H1 (cell line): ENCODE data around the gene OBSCN. TPM values are rescaled to one million over a fixed set of nuclear protein-coding genes. Genes with fewer than 3 reads are reported as not detected.

Source experiments
- CTCF ChIA-PET: fragments of 300-600 bp; sonication (Branson Sonifier 250); formaldehyde crosslinking; loops from one replicate; lab custom pipeline; 2021; ENCODE audit not compliant: partially characterized antibody; lab: Charles Lee
- POLR2A ChIA-PET: fragments of 300-600 bp; sonication (Branson Sonifier 250); formaldehyde crosslinking; loops from one replicate; lab custom pipeline; 2021; ENCODE audit warnings: inconsistent platforms; ENCODE audit not compliant: partially characterized antibody; lab: Charles Lee
- DNase-seq, 2 experiments: peaks; one replicate each; pipeline versions ENCODE4 v3.0.0 to v3.0.0-alpha.2; 2010 to 2022; ENCODE audit warnings: low spot score in 2 of 2, low read depth in 1 of 2, mixed read lengths in 1 of 2
- FAIRE-seq: peaks from 2 replicates; lab custom pipeline; 2011; peaks lifted over from hg19 to GRCh38; lab: Jason Lieb, UNC
- H2AFZ ChIP-seq: 2 replicates; pipeline ENCODE4 v1.8.1; 2012; ENCODE audit warnings: low read length, inconsistent platforms
- H2AK5ac ChIP-seq: 2 replicates; pipeline ENCODE4 v1.6.1; 2013; ENCODE audit warnings: low read depth, low read length
- H2BK120ac ChIP-seq: replicated peaks from 2 replicates; pipeline ENCODE3; 2013; ENCODE audit warnings: low read depth, low read length, inconsistent platforms
- H2BK12ac ChIP-seq: 2 replicates; pipeline ENCODE4 v1.6.1; 2013; ENCODE audit warnings: low read depth, low read length
- H2BK15ac ChIP-seq: 2 replicates; pipeline ENCODE4 v1.6.1; 2013; ENCODE audit warnings: low read length
- H2BK20ac ChIP-seq: 2 replicates; pipeline ENCODE4 v1.6.1; 2013; ENCODE audit warnings: low read length
- H2BK5ac ChIP-seq: 2 replicates; pipeline ENCODE4 v1.6.1; 2013; ENCODE audit warnings: low read depth, low read length
- H3K14ac ChIP-seq: 2 replicates; pipeline ENCODE4 v1.6.1; 2013; ENCODE audit warnings: inconsistent platforms; ENCODE audit not compliant: insufficient read length
- H3K18ac ChIP-seq: 2 replicates; pipeline ENCODE4 v1.6.1; 2013; ENCODE audit warnings: low read length; ENCODE audit errors: extremely low read depth
- H3K23ac ChIP-seq: 2 replicates; pipeline ENCODE4 v1.6.1; 2013; ENCODE audit warnings: inconsistent platforms; ENCODE audit not compliant: insufficient read length
- H3K23me2 ChIP-seq: 2 replicates; pipeline ENCODE4 v1.6.1; 2013; ENCODE audit warnings: low read depth, low read length
- H3K27ac ChIP-seq: 2 replicates; pipeline ENCODE4 v1.6.1; 2011; ENCODE audit warnings: low read depth, low read length, inconsistent platforms
- H3K27me3 ChIP-seq, 4 experiments: replicated peaks in 1 of 4; 1 replicate in 1 of 4; 2 replicates in 3 of 4; pipeline versions ENCODE4 v1.6.1 to v1.8.1; 2011 to 2013; ENCODE audit warnings: low read length in 3 of 4, mild to moderate bottlenecking in 3 of 4, inconsistent platforms in 2 of 4, mixed read lengths in 2 of 4, moderate library complexity in 1 of 4; ENCODE audit not compliant: control insufficient read depth in 3 of 4, insufficient read depth in 3 of 4; ENCODE audit errors: extremely low read depth in 1 of 4
- H3K36me3 ChIP-seq, 4 experiments: 2 replicates each; pipeline versions ENCODE4 v1.6.1 to v1.8.1; 2011 to 2013; ENCODE audit warnings: mild to moderate bottlenecking in 4 of 4, low read length in 3 of 4, moderate library complexity in 2 of 4, control low read depth in 1 of 4, inconsistent platforms in 1 of 4; ENCODE audit not compliant: insufficient read depth in 4 of 4, control insufficient read depth in 2 of 4
- H3K4ac ChIP-seq: replicated peaks from 2 replicates; pipeline ENCODE3; 2013; ENCODE audit warnings: low read length, low read depth, mixed read lengths, inconsistent platforms; ENCODE audit not compliant: insufficient read length
- H3K4me1 ChIP-seq, 4 experiments: replicated peaks in 1 of 4; 1 replicate in 1 of 4; 2 replicates in 3 of 4; pipeline versions ENCODE4 v1.6.1 to v1.8.1; 2011 to 2013; ENCODE audit warnings: low read length in 3 of 4, inconsistent platforms in 2 of 4, mixed read lengths in 1 of 4; ENCODE audit not compliant: insufficient read depth in 4 of 4, control insufficient read depth in 3 of 4
- H3K4me2 ChIP-seq, 2 experiments: 2 replicates each; pipeline versions ENCODE4 v1.6.1 to v1.8.1; 2011 to 2013; ENCODE audit warnings: low read depth in 2 of 2, low read length in 2 of 2, control low read depth in 1 of 2, inconsistent platforms in 1 of 2, mild to moderate bottlenecking in 1 of 2; ENCODE audit not compliant: insufficient read depth in 1 of 2
- H3K4me3 ChIP-seq, 4 experiments: fragments of 200-600, 300-600 bp in 1 of 4; sonication (generic), shearing (Covaris generic), sonication (Bioruptor Twin) in 1 of 4; 2 replicates each; pipeline versions ENCODE4 v1.5.1 to v1.8.1; 2011 to 2016; ENCODE audit warnings: low read length in 4 of 4, low read depth in 3 of 4, control low read depth in 2 of 4, inconsistent platforms in 2 of 4, mild to moderate bottlenecking in 2 of 4, mixed read lengths in 1 of 4, moderate library complexity in 1 of 4; ENCODE audit not compliant: insufficient read depth in 2 of 4; ENCODE audit errors: extremely low read depth in 1 of 4
- H3K56ac ChIP-seq: replicated peaks from 2 replicates; pipeline ENCODE3; 2013; ENCODE audit warnings: low read depth, mild to moderate bottlenecking, mixed read lengths, low read length, inconsistent platforms; ENCODE audit not compliant: insufficient read length
- H3K79me1 ChIP-seq: 2 replicates; pipeline ENCODE4 v1.6.1; 2013; ENCODE audit warnings: low read depth, low read length, control low read depth
- H3K79me2 ChIP-seq, 2 experiments: 2 replicates each; pipeline versions ENCODE4 v1.6.1 to v1.8.1; 2012 to 2013; ENCODE audit warnings: low read length in 2 of 2, mild to moderate bottlenecking in 2 of 2, inconsistent platforms in 1 of 2; ENCODE audit not compliant: insufficient read depth in 2 of 2, control insufficient read depth in 1 of 2
- H3K9ac ChIP-seq, 4 experiments: replicated peaks in 1 of 4; 1 replicate in 1 of 4; 2 replicates in 3 of 4; pipeline versions ENCODE4 v1.6.1 to v1.8.1; 2011 to 2013; ENCODE audit warnings: low read depth in 3 of 4, low read length in 3 of 4, control low read depth in 2 of 4, mild to moderate bottlenecking in 2 of 4, moderate library complexity in 2 of 4, inconsistent platforms in 1 of 4; ENCODE audit errors: extremely low read depth in 1 of 4
- H3K9me3 ChIP-seq, 2 experiments: 2 replicates each; pipeline versions ENCODE4 v1.6.1 to v1.8.1; 2012 to 2013; ENCODE audit warnings: mild to moderate bottlenecking in 2 of 2, moderate library complexity in 2 of 2, control low read depth in 1 of 2, inconsistent platforms in 1 of 2, low read depth in 1 of 2, low read length in 1 of 2, mixed read lengths in 1 of 2; ENCODE audit not compliant: insufficient read depth in 2 of 2
- H4K20me1 ChIP-seq, 2 experiments: replicated peaks in 1 of 2; 2 replicates each; pipeline versions ENCODE3 to v1.8.1; 2011 to 2013; ENCODE audit warnings: inconsistent platforms in 2 of 2, low read length in 2 of 2, mild to moderate bottlenecking in 1 of 2; ENCODE audit not compliant: insufficient read depth in 2 of 2, control insufficient read depth in 1 of 2
- H4K5ac ChIP-seq: 2 replicates; pipeline ENCODE4 v1.6.1; 2013; ENCODE audit warnings: low read length, low read depth, mixed read lengths, inconsistent platforms; ENCODE audit not compliant: insufficient read length
- H4K8ac ChIP-seq: 2 replicates; pipeline ENCODE4 v1.8.0; 2013; ENCODE audit warnings: mild to moderate bottlenecking, moderate library complexity, low read length, inconsistent platforms; ENCODE audit not compliant: insufficient read depth; ENCODE audit errors: extremely low read depth
- H4K91ac ChIP-seq: replicated peaks from 2 replicates; pipeline ENCODE3; 2013; ENCODE audit warnings: low read length, mixed read lengths, inconsistent platforms; ENCODE audit not compliant: insufficient read length
- EZH2 ChIP-seq: fragments of 200-600 bp; sonication (generic); IDR thresholded peaks from 2 replicates; pipeline ENCODE4 v1.7.1; 2012; ENCODE audit warnings: low read depth, mild to moderate bottlenecking, moderate library complexity, low read length, inconsistent platforms; ENCODE audit not compliant: severe bottlenecking
- JUND ChIP-seq: IDR thresholded peaks from 2 replicates; pipeline ENCODE4 v1.6.1; 2011; ENCODE audit warnings: mild to moderate bottlenecking, improper control_type of control experiment, low read length
- TAF1 ChIP-seq: IDR thresholded peaks from 2 replicates; pipeline ENCODE4 v1.6.1; 2011; ENCODE audit warnings: mild to moderate bottlenecking, low read depth, low read length
- WGBS, 2 experiments: shearing (Covaris generic) in 1 of 2; methylation state at CpG; one replicate each; pipeline versions ENCODE4 v1.1.6 to v1.1.7; 2013 to 2015; ENCODE audit warnings: low lambda C conversion rate in 2 of 2, mixed read lengths in 2 of 2, inconsistent platforms in 1 of 2, low coverage in 1 of 2, missing lambda C conversion rate in 1 of 2; ENCODE audit not compliant: insufficient replicate concordance in 2 of 2, insufficient coverage in 1 of 2, insufficient read length in 1 of 2; ENCODE audit errors: extremely low coverage in 1 of 2, missing lambda C conversion rate in 1 of 2; 5-methylcytosine and 5-hydroxymethylcytosine counted together
- polyA plus RNA-seq, 7 experiments: library from polyadenylated mRNA; depleted of rRNA in 3 of 7; stranded (reverse) in 5 of 7; unstranded in 2 of 7; fragments of >200 nt in 5 of 7; fragments of 200-250 nt in 2 of 7; gene quantifications; 1 replicate in 5 of 7; 2 replicates in 1 of 7; 4 replicates in 1 of 7; pipeline versions ENCODE4 v1.2.1 to v1.2.3, GENCODE V29; 2011 to 2013; ENCODE audit warnings: missing spikeins in 2 of 7, mixed read lengths in 2 of 7
- total RNA-seq: library from RNA; stranded (reverse); fragmentation: NEBNext Ultra II Directional; extraction: Animal tissue kit (Norgen Biotek cat#: 25700); gene quantifications from 2 replicates; pipeline ENCODE4 v1.2.1, GENCODE V29; 2021
- TF ChIP-seq, protein P1 (sequence below): IDR thresholded peaks from 2 replicates; pipeline ENCODE4 v1.6.1; 2011; ENCODE audit warnings: low read length, improper control_type of control experiment
- TF ChIP-seq, protein P2 (sequence below): IDR thresholded peaks from 2 replicates; pipeline ENCODE4 v1.6.1; 2012; ENCODE audit warnings: low read length, inconsistent platforms
- TF ChIP-seq, protein P3 (sequence below): IDR thresholded peaks from 2 replicates; pipeline ENCODE4 v1.6.1; 2012; ENCODE audit warnings: inconsistent platforms

OBSCN gene
- total and polyA plus RNA-seq, 2 of the 8 experiments (the other 6 are each of a cell fraction or from before 2014, with no cell fraction given) = 7.5 to 28.4 TPM

DNA sequence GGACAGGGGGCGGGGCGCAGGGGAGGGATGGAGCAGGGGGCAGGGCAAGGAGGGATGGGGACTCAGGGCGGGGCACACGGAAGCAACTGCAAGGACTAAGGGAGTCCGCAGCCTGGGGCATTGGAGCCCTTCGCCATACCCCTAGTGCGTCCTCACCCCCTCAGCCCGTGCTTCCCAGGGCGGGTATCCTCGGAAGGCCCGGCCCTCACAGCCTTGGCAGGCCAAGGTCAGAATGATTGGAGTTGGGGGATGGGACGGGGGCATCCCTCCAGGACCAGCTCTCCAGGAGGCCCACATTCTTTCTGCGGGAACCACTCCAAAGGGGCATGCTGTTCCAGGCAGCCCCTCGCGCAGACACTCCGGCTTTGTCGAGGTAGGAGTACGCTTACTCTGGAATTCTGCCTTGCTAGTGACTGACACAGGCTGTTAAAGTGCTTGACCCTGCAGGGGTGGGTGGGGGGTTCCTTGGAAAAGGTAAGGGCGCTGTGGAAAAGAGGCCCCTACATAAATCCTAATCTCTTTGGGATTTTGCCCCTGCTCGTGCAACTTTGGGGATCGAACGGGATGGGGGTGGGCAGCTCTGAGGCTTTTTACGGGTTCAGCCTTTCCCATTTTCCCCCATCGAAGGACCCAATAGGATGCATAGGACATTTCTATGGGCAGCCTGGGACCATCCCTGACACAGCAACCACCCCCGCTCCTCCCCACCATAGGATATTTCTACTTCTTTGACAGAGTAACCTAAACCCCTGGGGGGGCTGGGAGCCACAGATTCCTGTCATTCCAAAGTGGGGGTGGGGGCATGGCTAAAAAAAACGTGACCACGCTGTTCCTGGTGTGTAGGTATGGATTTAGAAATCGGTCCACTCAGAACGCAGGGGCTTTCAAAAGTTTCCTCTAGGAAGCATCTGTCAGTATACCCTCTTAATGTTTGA lies 199.5 kb downstream of the OBSCN start:
- H3K23ac ChIP-seq = no peak overlapping the region
- H3K27me3 ChIP-seq = peaks cover 0 to 2% (median 0%) of the 10 kb centered on the region in 4 experiments; a peak in 1 of 7 replicates
- H3K9ac ChIP-seq = peak overlapping the region in 1 of 4 experiments; percentile 19; a peak in 3 of 7 replicates
- 0 out of 2 replicates have a peak overlapping the region, but pooled peaks have one; percentile 2 for H2BK12ac ChIP-seq
- peak overlapping the region; percentile 69; the same call in 1 of the 2 replicates for H2BK5ac ChIP-seq
- H3K36me3 ChIP-seq = peaks cover 0 to 4% (median 2%) of the 10 kb centered on the region in 4 experiments; a peak in 2 of 8 replicates
- no peak overlapping the region; the same call in 1 of the 2 replicates for H3K27ac ChIP-seq
- no peak overlapping the region for H3K4ac ChIP-seq
- peak in 1 of 2 experiments; percentile 79 for DNase-seq
- no peak for FAIRE-seq
- no peak overlapping the region for H3K14ac ChIP-seq
- no peaks in the 10 kb centered on the region for H3K9me3 ChIP-seq
- H2BK120ac ChIP-seq = no peak overlapping the region
- H4K91ac ChIP-seq = no peak overlapping the region
- no peak overlapping the region; the same call in 1 of the 2 replicates for H4K8ac ChIP-seq
- peaks cover 18% of the 10 kb centered on the region; the same call in 1 of the 2 replicates for H3K23me2 ChIP-seq
- ChIA-PET CTCF (interaction anchor here (0.6 kb wide), 1 partner anchor 83 kb away, joined by 3 read pairs; no protein-coding TSS in a partner anchor), POLR2A (interaction anchor here (0.6 to 4.1 kb wide), 14 partner anchors 11 to 819 kb away, joined by 3 to 62 read pairs (median 4); a partner anchor contains a TSS)
- 6% methylated on average over 24 of the region's 29 CpGs; no CpG with 5 or more reads in 1 of the 2 experiments for WGBS, 2 experiments
- H3K18ac ChIP-seq = peak overlapping the region; percentile 85
- peaks cover 20 to 37% of the 10 kb centered on the region in 2 experiments for H4K20me1 ChIP-seq
- peaks cover 8 to 38% of the 10 kb centered on the region in 2 experiments; a peak in 3 of 4 replicates for H3K79me2 ChIP-seq
- H3K4me2 ChIP-seq = peak overlapping the region; percentile 84 to 99
- peaks cover 3 to 11% (median 8%) of the 10 kb centered on the region in 4 experiments for H3K4me1 ChIP-seq
- no peak overlapping the region for H4K5ac ChIP-seq
- no peak overlapping the region for H2BK20ac ChIP-seq
- peaks cover 18% of the 10 kb centered on the region for H3K79me1 ChIP-seq
- no peak overlapping the region for H2BK15ac ChIP-seq
- H2AFZ ChIP-seq = 0 out of 2 replicates have a peak overlapping the region, but pooled peaks have one; percentile 41
- H2AK5ac ChIP-seq = no peak overlapping the region
- H3K4me3 ChIP-seq = peak overlapping the region; percentile 41 to 70 (median 64)
- H3K56ac ChIP-seq = peak overlapping the region; percentile 88
- TF ChIP-seq, protein P1, sequence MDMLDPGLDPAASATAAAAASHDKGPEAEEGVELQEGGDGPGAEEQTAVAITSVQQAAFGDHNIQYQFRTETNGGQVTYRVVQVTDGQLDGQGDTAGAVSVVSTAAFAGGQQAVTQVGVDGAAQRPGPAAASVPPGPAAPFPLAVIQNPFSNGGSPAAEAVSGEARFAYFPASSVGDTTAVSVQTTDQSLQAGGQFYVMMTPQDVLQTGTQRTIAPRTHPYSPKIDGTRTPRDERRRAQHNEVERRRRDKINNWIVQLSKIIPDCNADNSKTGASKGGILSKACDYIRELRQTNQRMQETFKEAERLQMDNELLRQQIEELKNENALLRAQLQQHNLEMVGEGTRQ = no peak
- TF ChIP-seq, protein P2, sequence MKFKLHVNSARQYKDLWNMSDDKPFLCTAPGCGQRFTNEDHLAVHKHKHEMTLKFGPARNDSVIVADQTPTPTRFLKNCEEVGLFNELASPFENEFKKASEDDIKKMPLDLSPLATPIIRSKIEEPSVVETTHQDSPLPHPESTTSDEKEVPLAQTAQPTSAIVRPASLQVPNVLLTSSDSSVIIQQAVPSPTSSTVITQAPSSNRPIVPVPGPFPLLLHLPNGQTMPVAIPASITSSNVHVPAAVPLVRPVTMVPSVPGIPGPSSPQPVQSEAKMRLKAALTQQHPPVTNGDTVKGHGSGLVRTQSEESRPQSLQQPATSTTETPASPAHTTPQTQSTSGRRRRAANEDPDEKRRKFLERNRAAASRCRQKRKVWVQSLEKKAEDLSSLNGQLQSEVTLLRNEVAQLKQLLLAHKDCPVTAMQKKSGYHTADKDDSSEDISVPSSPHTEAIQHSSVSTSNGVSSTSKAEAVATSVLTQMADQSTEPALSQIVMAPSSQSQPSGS = no peak
- no peak for TF ChIP-seq JUND
- TF ChIP-seq, protein P3, sequence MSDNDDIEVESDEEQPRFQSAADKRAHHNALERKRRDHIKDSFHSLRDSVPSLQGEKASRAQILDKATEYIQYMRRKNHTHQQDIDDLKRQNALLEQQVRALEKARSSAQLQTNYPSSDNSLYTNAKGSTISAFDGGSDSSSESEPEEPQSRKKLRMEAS = peak; percentile 19; the same call in 1 of the 2 replicates
- peak; percentile 32; the same call in 1 of the 2 replicates for TF ChIP-seq TAF1
- no peak for TF ChIP-seq EZH2
